Neural crest cell (in vitro differentiated cells): Measurements from ENCODE around the gene KLHDC3. TPM values are rescaled to one million over a fixed set of nuclear protein-coding genes. Genes with fewer than 3 reads are reported as not detected.

Source experiments
- DNase-seq: peaks from one replicate; pipeline ENCODE4 v3.0.0; 2021; ENCODE audit warnings: low read depth, mixed read lengths, low spot score
- H3K27ac Mint-ChIP-seq: one replicate; pipeline ENCODE4 v1.8.0; 2021; ENCODE audit warnings: mild to moderate bottlenecking, mixed read lengths; ENCODE audit not compliant: unreplicated experiment
- H3K27me3 Mint-ChIP-seq: 2 replicates; pipeline ENCODE4 v1.8.0; 2021; ENCODE audit warnings: low read depth, mild to moderate bottlenecking, mixed read lengths
- H3K36me3 Mint-ChIP-seq: 2 replicates; pipeline ENCODE4 v1.8.0; 2021; ENCODE audit warnings: low read depth, mild to moderate bottlenecking, mixed read lengths
- H3K4me1 Mint-ChIP-seq: 2 replicates; pipeline ENCODE4 v1.8.0; 2021; ENCODE audit warnings: mixed read lengths
- H3K4me3 Mint-ChIP-seq: one replicate; pipeline ENCODE4 v1.8.0; 2021; ENCODE audit warnings: mild to moderate bottlenecking, mixed read lengths
- H3K9me3 Mint-ChIP-seq: 2 replicates; pipeline ENCODE4 v1.8.0; 2021; ENCODE audit warnings: mixed read lengths
- total RNA-seq: library from RNA; stranded (reverse); gene quantifications from 2 replicates; pipeline ENCODE4 v1.2.1, GENCODE V29; 2021
- TF ChIP-seq, protein P1 (sequence below): fragments of 200-600 bp; sonication (generic); conservative IDR thresholded peaks from 2 replicates; pipeline ENCODE4 v1.5.0; 2021; ENCODE audit warnings: antibody characterized with exemption, mild to moderate bottlenecking

Gene KLHDC3
- total RNA-seq, 1 donor from 2014 or later, result 109 TPM

DNA sequence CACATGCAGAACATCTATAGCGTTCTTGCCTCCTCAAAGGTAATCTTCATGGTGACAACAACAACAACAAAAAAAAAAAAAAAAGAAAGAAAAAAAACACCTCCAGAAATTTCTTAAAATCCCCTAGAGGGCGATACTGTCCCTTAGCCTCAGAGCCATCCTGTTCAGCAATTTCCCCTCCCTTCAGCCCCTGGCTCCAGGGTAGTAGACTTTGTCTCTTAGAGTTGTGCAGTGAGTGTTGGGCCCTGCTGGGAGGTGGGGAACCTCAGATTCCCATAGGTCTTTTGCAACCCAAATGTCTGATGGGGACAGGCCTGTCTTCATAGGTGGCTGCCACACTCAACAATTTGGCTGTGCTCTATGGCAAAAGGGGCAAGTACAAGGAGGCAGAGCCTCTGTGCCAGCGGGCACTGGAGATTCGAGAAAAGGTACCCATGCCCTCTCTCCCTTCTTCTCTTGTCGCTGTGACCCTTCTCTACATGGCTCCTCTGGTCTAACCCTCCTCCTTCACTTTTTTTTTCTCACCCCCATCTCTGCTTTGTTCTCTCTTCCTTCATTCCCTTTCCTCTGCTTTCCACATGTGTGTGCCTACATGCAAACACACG lies 56.1 kb downstream of the KLHDC3 start:
- Mint-ChIP-seq H3K36me3 (no peaks in the 10 kb centered on the region), H3K4me3 (peak overlapping the region; percentile 64), H3K27ac (peak overlapping the region; percentile 35), H3K4me1 (peaks cover 6% of the 10 kb centered on the region), H3K9me3 (no peaks in the 10 kb centered on the region), H3K27me3 (no peaks in the 10 kb centered on the region)
- no peak for DNase-seq
- TF ChIP-seq, protein P1, sequence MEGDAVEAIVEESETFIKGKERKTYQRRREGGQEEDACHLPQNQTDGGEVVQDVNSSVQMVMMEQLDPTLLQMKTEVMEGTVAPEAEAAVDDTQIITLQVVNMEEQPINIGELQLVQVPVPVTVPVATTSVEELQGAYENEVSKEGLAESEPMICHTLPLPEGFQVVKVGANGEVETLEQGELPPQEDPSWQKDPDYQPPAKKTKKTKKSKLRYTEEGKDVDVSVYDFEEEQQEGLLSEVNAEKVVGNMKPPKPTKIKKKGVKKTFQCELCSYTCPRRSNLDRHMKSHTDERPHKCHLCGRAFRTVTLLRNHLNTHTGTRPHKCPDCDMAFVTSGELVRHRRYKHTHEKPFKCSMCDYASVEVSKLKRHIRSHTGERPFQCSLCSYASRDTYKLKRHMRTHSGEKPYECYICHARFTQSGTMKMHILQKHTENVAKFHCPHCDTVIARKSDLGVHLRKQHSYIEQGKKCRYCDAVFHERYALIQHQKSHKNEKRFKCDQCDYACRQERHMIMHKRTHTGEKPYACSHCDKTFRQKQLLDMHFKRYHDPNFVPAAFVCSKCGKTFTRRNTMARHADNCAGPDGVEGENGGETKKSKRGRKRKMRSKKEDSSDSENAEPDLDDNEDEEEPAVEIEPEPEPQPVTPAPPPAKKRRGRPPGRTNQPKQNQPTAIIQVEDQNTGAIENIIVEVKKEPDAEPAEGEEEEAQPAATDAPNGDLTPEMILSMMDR, result peak; percentile 80

Other genes starting within 250 kb of the KLHDC3 start
- gene BICRAL, start 232.2 kb upstream of the KLHDC3 start, total RNA-seq, result 6.2 and 6.7 TPM in 2 replicates
- 103 and 105 TPM in 2 replicates for gene RPL7L1, start 134.6 kb upstream of the KLHDC3 start, total RNA-seq
- gene PTCRA, start 98.2 kb upstream of the KLHDC3 start, total RNA-seq, result not detected in 2 replicates
- 61.3 and 62.6 TPM in 2 replicates for gene CNPY3, start 84.8 kb upstream of the KLHDC3 start, total RNA-seq
- gene GNMT, start 53.5 kb upstream of the KLHDC3 start, total RNA-seq, result 1.5 and 1.8 TPM in 2 replicates
- gene PEX6, start 35.1 kb upstream of the KLHDC3 start, total RNA-seq, result 21.7 and 22.5 TPM in 2 replicates
- 67.5 and 67.6 TPM in 2 replicates for gene PPP2R5D, start 29.7 kb upstream of the KLHDC3 start, total RNA-seq
- gene MEA1, start 303 bp upstream of the KLHDC3 start, total RNA-seq, result 94.7 and 102 TPM in 2 replicates
- 89.1 and 93.4 TPM in 2 replicates for gene RRP36, start 7.4 kb downstream of the KLHDC3 start, total RNA-seq
- 40.6 and 42.9 TPM in 2 replicates for gene CUL7, start 39.6 kb downstream of the KLHDC3 start, total RNA-seq
- 45.7 and 56.8 TPM in 2 replicates for gene MRPL2, start 45.2 kb downstream of the KLHDC3 start, total RNA-seq
- 16.7 and 20.3 TPM in 2 replicates for gene KLC4, start 45.4 kb downstream of the KLHDC3 start, total RNA-seq
- gene PTK7, start 62.1 kb downstream of the KLHDC3 start, total RNA-seq, result 101 and 106 TPM in 2 replicates
- 37.5 and 37.8 TPM in 2 replicates for gene SRF, start 157.0 kb downstream of the KLHDC3 start, total RNA-seq
- gene CUL9, start 167.9 kb downstream of the KLHDC3 start, total RNA-seq, result 37.2 and 37.5 TPM in 2 replicates
- 50.3 and 55.1 TPM in 2 replicates for gene DNPH1, start 215.2 kb downstream of the KLHDC3 start, total RNA-seq
- 5.1 and 5.4 TPM in 2 replicates for gene TTBK1, start 229.2 kb downstream of the KLHDC3 start, total RNA-seq